T47D (cell line): ENCODE results near the gene EHD3.

Experiments
- DNase-seq, 2 experiments: peaks; one replicate each; pipeline versions ENCODE4 v3.0.0 to v3.0.0-alpha.2; 2011 to 2012; ENCODE audit warnings: low read depth in 1 of 2, low spot score in 1 of 2
- JUND ChIP-seq: IDR thresholded peaks from 2 replicates; pipeline ENCODE4 v1.6.1; 2012; ENCODE audit warnings: low read depth
- in situ Hi-C: cut with HindIII; loops from 2 replicates; pipeline ENCODE4 v1.10.0; 2016; ENCODE audit warnings: low sequenced_read_pairs, low pct_unique_long_range_greater_than_20kb

Gene EHD3

DNA sequence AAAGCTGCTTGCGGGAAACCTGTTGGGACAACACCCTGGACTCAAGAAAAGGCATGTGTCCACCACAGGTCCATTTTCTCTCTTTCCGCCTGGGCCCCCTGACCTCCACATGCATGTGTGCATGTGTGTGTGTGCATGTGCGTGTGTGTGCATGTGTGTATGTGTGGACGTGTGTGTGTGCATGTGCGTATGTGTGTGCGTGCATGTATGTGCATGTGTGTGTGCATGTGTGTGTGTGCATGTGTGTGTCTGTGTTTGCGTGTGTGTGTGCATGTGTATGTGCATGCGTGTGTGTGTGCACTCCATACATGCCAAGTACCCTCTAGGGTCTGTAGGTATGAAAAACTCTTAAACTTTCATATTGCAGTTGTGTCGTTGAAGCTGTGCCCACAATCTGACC is 33.0 kb upstream of the EHD3 start:
- DNase-seq: no peak
- TF ChIP-seq JUND: no peak
- in situ Hi-C loops: no loop called here

DNA sequence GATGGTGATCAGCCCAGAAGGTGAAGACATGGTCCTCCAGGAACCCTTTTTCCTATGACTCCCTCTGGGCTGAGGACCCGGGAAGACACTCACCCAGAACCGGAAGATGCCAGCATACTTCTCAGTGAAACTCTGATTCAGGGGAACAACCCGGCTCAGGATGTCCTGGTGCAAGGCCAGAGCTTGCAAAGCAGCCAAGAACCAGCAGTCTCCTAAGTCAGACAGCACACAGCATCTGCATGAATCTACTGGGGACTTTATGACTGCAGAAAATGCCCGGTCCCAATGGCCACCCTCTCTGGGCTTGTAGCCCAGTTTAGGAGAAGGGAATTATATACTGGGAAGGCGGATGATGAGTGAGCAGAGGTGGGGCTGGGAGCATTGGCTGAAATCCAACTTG is 31.9 kb upstream of the EHD3 start:
- no peak for DNase-seq
- TF ChIP-seq JUND: no peak
- in situ Hi-C loops: no loop called here

DNA sequence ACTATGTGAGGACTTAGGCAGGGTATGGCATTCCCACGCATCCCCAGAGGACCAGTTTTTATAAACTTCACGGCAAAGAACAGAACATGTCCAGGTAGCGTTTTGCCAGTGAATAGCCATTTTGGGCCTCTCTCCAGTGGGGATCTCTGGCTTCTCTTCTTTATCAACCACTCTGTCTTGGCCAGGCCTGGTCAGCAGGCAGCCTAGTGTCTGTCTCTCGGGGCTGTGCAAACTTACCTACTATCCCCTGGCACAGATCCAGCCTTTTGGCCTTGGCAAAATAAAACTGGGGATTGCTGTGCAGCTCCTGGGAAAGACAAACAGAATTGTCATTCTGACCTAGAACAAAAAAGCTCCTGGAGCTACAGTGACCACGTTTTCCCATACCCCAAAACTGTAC is 31.1 kb upstream of the EHD3 start:
- peak in 1 of 2 experiments; percentile 5 for DNase-seq
- no peak for TF ChIP-seq JUND
- in situ Hi-C loops: no loop called here

DNA sequence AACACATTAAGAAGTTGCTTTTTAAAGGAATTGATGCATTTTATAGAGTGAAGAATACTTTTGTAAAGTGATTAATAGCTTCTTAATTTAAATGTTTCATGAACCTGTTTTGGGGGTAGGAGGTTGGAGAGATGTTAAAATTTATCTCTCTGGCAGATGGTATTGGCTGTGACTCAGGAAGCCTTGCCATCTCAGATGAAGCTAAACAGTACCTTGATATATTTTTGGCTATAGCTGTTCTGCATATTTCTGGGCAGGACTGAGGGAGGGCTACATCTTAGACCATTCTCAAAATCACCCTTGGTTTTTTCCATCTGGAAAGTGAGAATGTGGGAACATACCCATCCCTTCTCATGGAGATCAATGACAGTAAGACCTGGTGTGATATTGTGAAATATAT is 30.0 kb upstream of the EHD3 start:
- no peak for TF ChIP-seq JUND
- in situ Hi-C loops: no loop called here
- no peak for DNase-seq

DNA sequence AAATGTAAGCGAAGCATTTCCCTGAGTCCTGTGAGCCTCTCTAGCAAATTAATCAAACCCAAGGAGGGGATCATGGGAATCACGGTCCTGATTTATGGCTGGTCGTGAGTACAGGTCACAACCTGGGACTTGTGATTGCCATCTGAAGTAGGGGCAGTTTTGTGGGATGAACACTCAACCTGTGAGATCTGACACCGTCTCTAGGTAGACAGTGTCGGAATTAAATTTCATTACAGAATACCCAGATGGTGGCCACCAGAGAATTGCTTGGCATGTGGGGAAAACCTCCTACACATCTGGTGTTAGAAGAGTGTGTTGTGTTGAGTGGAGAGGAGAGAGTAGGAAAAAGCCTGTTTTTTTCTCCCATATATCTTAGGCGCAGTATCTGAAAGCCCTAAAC is 29.2 kb upstream of the EHD3 start:
- no peak for TF ChIP-seq JUND
- no peak for DNase-seq
- in situ Hi-C loops: no loop called here

DNA sequence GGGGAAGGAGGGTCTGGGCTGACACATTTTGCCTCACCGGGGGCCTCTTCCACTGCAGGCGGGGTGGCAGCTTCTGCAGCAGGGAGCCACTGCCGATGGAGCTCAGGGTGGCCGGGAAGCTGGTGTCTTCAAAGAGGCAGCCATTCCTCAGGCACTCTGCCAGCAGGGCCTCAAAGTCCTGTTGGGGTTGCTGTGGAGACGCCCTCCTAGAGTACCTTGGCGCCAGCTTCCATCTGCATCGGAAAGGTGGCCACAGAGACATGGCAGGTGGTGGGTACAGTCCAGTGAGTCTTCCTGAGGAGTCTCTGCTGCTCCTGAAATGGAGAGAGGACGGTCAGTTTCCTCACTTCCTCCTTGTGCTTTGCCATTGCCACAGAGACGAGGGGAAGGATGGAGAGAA is 28.8 kb upstream of the EHD3 start:
- no peak for TF ChIP-seq JUND
- in situ Hi-C loops: no loop called here
- DNase-seq: no peak

DNA sequence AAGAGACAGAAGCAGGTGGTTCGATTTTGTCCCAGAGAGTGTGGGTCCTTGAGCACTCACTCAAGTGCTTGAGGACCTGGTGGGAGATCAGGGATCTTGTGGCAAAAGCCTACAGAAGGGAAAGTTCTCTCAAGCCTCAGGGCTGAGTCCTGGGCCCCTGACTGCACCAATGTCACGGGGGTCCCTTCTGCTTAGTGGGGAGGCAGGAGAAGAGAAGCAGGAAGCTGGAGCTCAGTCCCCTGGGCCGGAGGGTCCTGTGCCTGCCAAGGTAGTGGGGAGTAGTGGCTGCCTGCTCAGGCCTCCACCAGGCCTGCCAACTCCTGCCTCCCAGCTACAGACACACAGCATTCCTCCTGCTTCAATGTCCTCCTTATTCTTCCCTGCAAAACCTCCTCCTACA is 28.3 kb upstream of the EHD3 start:
- in situ Hi-C loops: no loop called here
- no peak for DNase-seq
- TF ChIP-seq JUND: no peak

DNA sequence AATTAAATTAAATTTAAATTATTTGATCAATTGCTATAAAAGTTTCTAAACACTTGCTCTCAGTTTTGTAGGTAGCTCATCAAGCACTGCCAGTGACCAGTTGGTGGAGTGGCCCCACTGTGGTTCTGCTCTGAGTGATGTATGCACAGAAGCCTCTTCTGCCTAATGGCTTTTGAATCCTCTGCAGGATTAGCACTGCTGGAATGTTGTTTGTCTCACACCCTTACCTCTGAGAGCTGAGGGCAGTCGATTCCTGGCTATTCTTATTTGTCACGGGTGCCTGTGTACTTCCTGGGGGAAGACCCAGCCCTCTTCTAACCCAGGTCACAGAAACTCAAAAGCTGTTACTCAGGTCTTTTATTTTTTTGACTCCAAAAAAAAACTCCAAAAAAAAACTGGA is 26.2 kb upstream of the EHD3 start:
- in situ Hi-C loops: no loop called here
- TF ChIP-seq JUND: no peak
- no peak for DNase-seq

DNA sequence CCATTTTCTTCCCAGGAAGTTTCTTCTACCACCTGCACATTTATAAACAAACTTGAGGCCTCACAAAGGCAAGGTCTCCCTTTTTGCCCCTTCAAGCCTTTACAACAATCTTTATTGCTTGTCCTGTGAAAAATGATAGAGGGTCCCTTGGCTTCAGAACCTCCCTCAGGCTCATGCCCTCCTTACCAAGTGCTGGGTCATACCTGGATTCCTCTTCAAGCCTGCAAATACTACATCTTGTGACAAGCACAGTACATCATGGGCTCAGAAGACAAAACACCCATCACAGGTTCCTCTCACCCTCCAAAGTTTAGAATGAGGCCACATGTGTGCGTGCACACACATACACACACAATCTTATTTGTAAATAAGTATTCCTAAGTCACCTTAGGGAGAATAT is 25.7 kb upstream of the EHD3 start:
- TF ChIP-seq JUND: no peak
- DNase-seq: no peak
- in situ Hi-C loops: no loop called here

DNA sequence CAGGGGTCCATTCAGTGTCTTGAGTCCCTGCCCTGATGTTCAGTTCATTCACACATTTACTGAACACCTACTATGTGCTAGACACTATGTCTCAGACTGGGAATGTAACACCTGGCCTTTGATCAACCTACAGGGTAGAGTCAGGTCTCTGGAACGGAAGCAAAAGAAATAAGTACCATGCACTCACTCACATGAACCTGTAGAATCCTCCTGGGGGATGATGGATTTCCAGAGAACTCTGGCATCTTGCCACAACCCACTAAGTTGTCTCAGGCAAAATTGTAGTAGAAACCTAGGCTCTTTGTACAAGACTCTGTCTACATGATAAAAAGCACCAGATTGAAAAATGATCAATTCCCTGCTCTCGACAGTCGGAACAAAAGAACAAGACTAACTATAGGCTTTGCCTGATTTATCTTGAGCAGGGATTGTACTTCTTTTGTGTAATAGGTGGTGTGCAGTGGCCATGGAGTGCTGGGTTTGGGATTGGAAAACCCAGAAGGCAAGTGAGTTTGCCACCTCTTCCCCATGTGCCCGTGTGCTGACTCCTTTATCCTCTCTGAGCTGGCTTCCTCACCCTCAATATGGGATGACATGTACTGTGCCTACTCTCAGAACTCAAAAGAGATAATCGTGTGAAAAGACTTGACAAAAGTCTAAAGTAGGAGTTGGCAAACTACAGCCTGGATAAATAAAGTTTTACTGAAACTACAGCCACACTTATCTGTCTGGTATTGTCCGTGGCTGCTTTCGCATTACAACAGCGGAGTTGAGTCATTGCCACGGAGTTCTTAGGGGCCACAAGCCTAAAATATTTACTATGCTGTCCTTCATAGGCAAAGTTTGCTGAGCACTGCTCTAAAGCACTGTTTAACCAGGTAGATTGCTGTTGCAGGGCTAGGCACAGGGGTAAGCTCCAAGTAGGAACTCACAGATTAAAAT is 21.0 kb upstream of the EHD3 start:
- no peak for TF ChIP-seq JUND
- in situ Hi-C loops: no loop called here

DNA sequence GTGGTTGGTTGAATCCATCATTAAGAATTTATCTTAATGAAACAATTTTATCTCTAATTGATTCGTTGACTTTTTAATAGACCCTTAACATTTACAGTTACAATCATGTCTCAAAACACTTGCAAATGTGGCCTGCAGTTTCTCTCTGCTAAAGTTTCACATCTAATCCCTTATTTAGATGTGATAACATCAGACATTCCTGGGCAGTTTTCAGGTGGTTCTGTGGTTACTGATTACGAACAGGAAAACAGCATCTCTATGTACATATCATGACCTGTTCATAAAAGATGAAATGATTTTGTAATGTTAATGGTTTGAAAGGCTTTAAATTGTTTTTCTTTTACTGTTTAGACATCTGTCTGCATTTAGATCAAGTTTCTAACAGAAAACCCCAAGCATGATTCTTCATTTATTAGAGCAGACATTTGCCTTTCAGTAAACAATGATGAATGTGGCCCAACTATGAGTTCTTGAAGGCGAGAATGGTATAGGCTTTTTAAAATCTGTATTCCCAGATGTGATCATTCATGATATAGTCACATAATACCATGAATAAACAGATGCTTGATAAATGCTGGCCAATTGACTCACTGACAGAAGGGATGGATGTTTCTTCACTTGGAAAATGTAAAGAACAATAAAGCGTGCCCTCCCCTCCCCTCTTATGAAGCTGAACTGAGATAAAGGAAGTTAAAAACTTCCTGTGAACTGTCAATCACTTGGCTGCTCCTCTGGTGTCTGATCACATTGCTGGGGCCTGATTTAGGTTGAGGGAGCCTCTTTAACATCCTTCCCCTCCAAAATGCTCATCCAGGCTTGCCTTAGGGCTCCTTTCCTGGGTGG is 20.1 kb upstream of the EHD3 start:
- in situ Hi-C loops: no loop called here
- TF ChIP-seq JUND: no peak
- DNase-seq: peak in 1 of 2 experiments; percentile 7

More for the DNA sequence above, 21.0 kb upstream of the EHD3 start:
- DNase-seq: no peak

DNA sequence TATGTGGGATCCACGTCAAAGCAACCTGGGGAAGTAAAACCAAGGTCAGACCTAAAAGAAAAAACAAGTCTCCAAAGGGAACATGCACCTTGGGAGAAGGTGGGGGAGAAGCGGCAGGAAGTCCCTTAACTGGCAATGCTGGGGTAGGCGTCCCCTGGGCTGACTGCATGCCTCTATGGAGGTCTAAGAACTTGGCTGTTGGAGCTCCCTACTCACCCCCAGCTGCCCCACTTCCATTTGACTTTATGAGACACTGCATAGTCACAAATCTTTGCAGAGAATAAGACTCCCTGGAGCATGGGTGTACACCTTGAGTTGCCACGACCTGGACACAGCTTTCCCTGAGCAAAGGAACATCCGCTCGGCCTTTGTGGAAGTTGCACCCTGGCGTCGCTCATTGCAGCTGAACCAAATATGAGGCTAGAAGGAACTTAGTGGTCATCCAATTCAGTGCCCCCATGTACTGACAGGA is 19.5 kb upstream of the EHD3 start:
- TF ChIP-seq JUND: no peak
- in situ Hi-C loops: no loop called here
- no peak for DNase-seq

DNA sequence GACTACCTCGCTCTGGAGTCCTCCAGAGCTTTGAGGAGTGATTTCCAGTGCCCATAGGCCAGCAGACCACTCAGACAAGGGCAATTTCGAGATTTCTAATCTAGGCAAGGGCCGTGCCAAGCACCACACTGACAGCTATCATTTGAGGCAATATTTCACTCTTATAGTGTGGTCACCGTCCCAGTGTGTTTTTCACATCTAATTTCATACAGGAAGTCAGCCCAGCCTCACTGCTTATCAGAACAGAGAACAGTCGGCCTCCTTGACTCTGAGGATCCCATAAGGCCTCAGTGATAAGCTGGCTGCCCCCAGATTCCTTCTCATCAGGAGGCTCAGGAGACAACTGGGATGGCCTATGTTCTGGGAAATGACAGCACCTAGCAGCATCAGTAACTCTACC is 17.2 kb upstream of the EHD3 start:
- in situ Hi-C loops: no loop called here
- TF ChIP-seq JUND: no peak
- DNase-seq: no peak
